MM.1S (cell line): ENCODE data around the gene WFDC10B.

ENCODE experiments used
- DNase-seq: peaks from one replicate; pipeline ENCODE4 v3.0.0-alpha.2; 2015
- H2AFZ ChIP-seq: fragments of 300-600 bp; sonication (generic); 2 replicates; pipeline ENCODE4 v1.6.0; 2016; ENCODE audit warnings: antibody characterized with exemption, low read length
- H3F3A ChIP-seq: fragments of 300-600 bp; sonication (generic); 2 replicates; pipeline ENCODE4 v1.6.1; 2016; ENCODE audit warnings: mild to moderate bottlenecking, antibody characterized with exemption, low read length, moderate library complexity, mixed read lengths; ENCODE audit not compliant: insufficient read depth
- H3K27ac ChIP-seq: fragments of 300-600 bp; sonication (generic); 2 replicates; pipeline ENCODE4 v1.5.1; 2016; ENCODE audit warnings: mild to moderate bottlenecking, low read length
- H3K27me3 ChIP-seq: fragments of 300-600 bp; sonication (generic); replicated peaks from 2 replicates; pipeline ENCODE4 v1.6.0; 2016; ENCODE audit warnings: low read length; ENCODE audit not compliant: insufficient read depth
- H3K36me3 ChIP-seq: fragments of 300-600 bp; sonication (generic); replicated peaks from 2 replicates; pipeline ENCODE4 v1.6.1; 2016; ENCODE audit warnings: mild to moderate bottlenecking, low read length, mixed read lengths; ENCODE audit not compliant: insufficient read depth
- H3K4me1 ChIP-seq: fragments of 300-600 bp; sonication (generic); 2 replicates; pipeline ENCODE4 v1.6.1; 2016; ENCODE audit warnings: low read length, mixed read lengths
- H3K4me2 ChIP-seq: fragments of 300-600 bp; sonication (generic); 2 replicates; pipeline ENCODE4 v1.6.0; 2016; ENCODE audit warnings: low read depth, low read length
- H3K4me3 ChIP-seq: fragments of 300-600 bp; sonication (generic); 2 replicates; pipeline ENCODE4 v1.5.1; 2016; ENCODE audit warnings: low read length, mixed read lengths
- H3K79me2 ChIP-seq: fragments of 300-600 bp; sonication (generic); 2 replicates; pipeline ENCODE4 v1.6.1; 2016; ENCODE audit warnings: mixed run types, low read length, mixed read lengths
- H3K9ac ChIP-seq: fragments of 300-600 bp; sonication (generic); 2 replicates; pipeline ENCODE4 v1.6.1; 2016; ENCODE audit warnings: low read length, mixed read lengths
- H3K9me2 ChIP-seq: fragments of 300-600 bp; sonication (generic); replicated peaks from 2 replicates; pipeline ENCODE4 v1.6.1; 2016; ENCODE audit warnings: mild to moderate bottlenecking, low read length, mixed read lengths; ENCODE audit not compliant: insufficient read depth
- H3K9me3 ChIP-seq: fragments of 300-600 bp; sonication (generic); replicated peaks from 2 replicates; pipeline ENCODE4 v1.6.1; 2016; ENCODE audit warnings: mild to moderate bottlenecking, low read length, mixed read lengths; ENCODE audit not compliant: insufficient read depth
- H4K20me1 ChIP-seq: fragments of 300-600 bp; sonication (generic); 2 replicates; pipeline ENCODE4 v1.6.1; 2016; ENCODE audit warnings: mild to moderate bottlenecking, low read length, moderate library complexity, mixed read lengths; ENCODE audit not compliant: insufficient read depth
- CTCF ChIP-seq: fragments of 300-600 bp; sonication (generic); IDR thresholded peaks from 2 replicates; pipeline ENCODE4 v1.5.1; 2016; ENCODE audit warnings: antibody characterized with exemption, low read length, mixed read lengths
- EZH2 ChIP-seq: fragments of 300-600 bp; sonication (generic); optimal IDR thresholded peaks from 2 replicates; pipeline ENCODE3; 2017; ENCODE audit warnings: low read depth, mild to moderate bottlenecking, antibody characterized with exemption, low read length, mixed read lengths
- EZH2phosphoT487 ChIP-seq: fragments of 300-600 bp; sonication (generic); IDR thresholded peaks from 2 replicates; pipeline ENCODE4 v1.6.1; 2018; ENCODE audit warnings: antibody characterized with exemption, low read length

Gene WFDC10B

GRCh38 chr20:45735552-45735951 lies 30.7 kb upstream of the WFDC10B start:
- TF ChIP-seq CTCF: no peak
- TF ChIP-seq EZH2phosphoT487: no peak
- no peak for TF ChIP-seq EZH2
- Histone ChIP-seq H3K4me2 (peak overlapping the region; percentile 47), H3F3A (peaks cover 19% of the 10 kb centered on the region), H3K27ac (peak overlapping the region; percentile 72; the same call in 1 of the 2 replicates), H3K79me2 (no peaks in the 10 kb centered on the region), H3K4me1 (peaks cover 15% of the 10 kb centered on the region; the same call in 1 of the 2 replicates), H4K20me1 (no peaks in the 10 kb centered on the region), H3K9ac (no peak overlapping the region; the same call in 1 of the 2 replicates), H3K9me3 (no peaks in the 10 kb centered on the region), H3K9me2 (no peaks in the 10 kb centered on the region), H3K4me3 (no peak overlapping the region), H2AFZ (peak overlapping the region; percentile 23; the same call in 1 of the 2 replicates), H3K27me3 (no peaks in the 10 kb centered on the region), H3K36me3 (no peaks in the 10 kb centered on the region)
- peak; percentile 83 for DNase-seq

GRCh38 chr20:45732199-45732598 lies 27.4 kb upstream of the WFDC10B start:
- DNase-seq: no peak
- H3K9me3 ChIP-seq: no peaks in the 10 kb centered on the region
- TF ChIP-seq EZH2phosphoT487: no peak
- TF ChIP-seq EZH2: no peak
- H3K9me2 ChIP-seq: no peaks in the 10 kb centered on the region
- no peak overlapping the region for H3K9ac ChIP-seq
- H3K27me3 ChIP-seq: no peaks in the 10 kb centered on the region
- no peak overlapping the region for H2AFZ ChIP-seq
- H3K79me2 ChIP-seq: no peaks in the 10 kb centered on the region
- H3K27ac ChIP-seq: no peak overlapping the region
- no peaks in the 10 kb centered on the region for H4K20me1 ChIP-seq
- H3F3A ChIP-seq: peaks cover 19% of the 10 kb centered on the region
- H3K4me3 ChIP-seq: no peak overlapping the region
- no peak overlapping the region for H3K4me2 ChIP-seq
- H3K4me1 ChIP-seq: peaks cover 15% of the 10 kb centered on the region; the same call in 1 of the 2 replicates
- H3K36me3 ChIP-seq: no peaks in the 10 kb centered on the region

- Histone ChIP-seq H3K4me1 (no peaks in the 10 kb centered on the region), H3K4me2 (no peak overlapping the region), H3K27ac (no peak overlapping the region), H2AFZ (no peak overlapping the region), H4K20me1 (no peaks in the 10 kb centered on the region), H3K27me3 (no peaks in the 10 kb centered on the region), H3K9me3 (no peaks in the 10 kb centered on the region), H3K79me2 (no peaks in the 10 kb centered on the region), H3K9ac (no peak overlapping the region), H3K4me3 (no peak overlapping the region), H3K9me2 (no peaks in the 10 kb centered on the region), H3F3A (no peaks in the 10 kb centered on the region), H3K36me3 (no peaks in the 10 kb centered on the region)
- TF ChIP-seq EZH2phosphoT487: no peak
- TF ChIP-seq CTCF: no peak
- TF ChIP-seq EZH2: no peak
- no peak for DNase-seq
These were observed 22.2 kb upstream of the WFDC10B start for GRCh38 chr20:45727044-45727443.

GRCh38 chr20:45725134-45725533 lies 20.3 kb upstream of the WFDC10B start:
- Histone ChIP-seq H3K9me3 (no peaks in the 10 kb centered on the region), H3K9ac (no peak overlapping the region), H3K27me3 (no peaks in the 10 kb centered on the region), H4K20me1 (no peaks in the 10 kb centered on the region), H3K36me3 (no peaks in the 10 kb centered on the region), H2AFZ (no peak overlapping the region), H3K4me3 (no peak overlapping the region), H3K4me2 (no peak overlapping the region), H3K79me2 (no peaks in the 10 kb centered on the region), H3K4me1 (no peaks in the 10 kb centered on the region), H3F3A (no peaks in the 10 kb centered on the region), H3K27ac (no peak overlapping the region), H3K9me2 (no peaks in the 10 kb centered on the region)
- DNase-seq: no peak
- no peak for TF ChIP-seq CTCF
- TF ChIP-seq EZH2phosphoT487: no peak
- no peak for TF ChIP-seq EZH2
